LoVo (cell line): ENCODE results near the gene PISD.

Experiments
- DNase-seq: peaks from one replicate; pipeline ENCODE4 v3.0.0-alpha.2; 2016; ENCODE audit warnings: low spot score

PISD gene

DNA sequence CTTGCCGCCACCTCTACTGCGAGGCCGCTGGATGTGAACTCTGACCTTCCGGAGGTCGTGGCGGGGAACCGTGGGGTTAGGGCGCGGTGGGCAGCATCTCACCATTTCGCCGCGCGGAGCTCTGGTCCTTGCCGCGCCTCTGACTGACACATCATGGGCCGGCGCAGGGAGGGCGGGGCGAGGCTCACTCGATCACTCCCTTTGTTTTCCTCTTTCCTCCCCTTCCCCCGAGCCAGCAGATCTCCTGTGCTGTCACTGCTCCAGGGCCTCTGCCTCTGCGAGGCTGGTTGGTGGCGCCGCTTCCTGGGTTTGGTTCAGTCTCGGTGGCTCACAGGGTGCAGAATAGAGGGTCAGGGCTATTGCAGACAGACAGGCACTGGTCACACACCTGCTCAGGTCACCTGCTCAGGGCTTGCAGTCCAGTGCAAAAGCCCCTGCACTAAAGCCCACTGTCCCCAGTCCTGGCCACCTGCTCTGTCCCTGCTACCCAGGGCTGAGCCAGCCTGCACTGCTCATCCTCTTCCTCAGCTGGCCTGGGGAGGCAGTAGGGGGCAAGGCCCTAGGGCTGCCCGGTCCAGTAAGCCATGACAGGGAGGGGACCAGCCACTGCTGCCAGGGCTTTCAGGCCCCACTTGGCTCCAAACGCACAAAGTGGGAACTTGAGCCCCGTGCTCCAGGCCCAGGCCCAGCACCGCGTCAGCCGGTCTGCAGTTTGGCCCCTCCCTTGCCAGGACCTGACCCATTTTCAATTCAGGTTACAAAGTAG is 36.2 kb downstream of the PISD start:
- no peak for DNase-seq

DNA sequence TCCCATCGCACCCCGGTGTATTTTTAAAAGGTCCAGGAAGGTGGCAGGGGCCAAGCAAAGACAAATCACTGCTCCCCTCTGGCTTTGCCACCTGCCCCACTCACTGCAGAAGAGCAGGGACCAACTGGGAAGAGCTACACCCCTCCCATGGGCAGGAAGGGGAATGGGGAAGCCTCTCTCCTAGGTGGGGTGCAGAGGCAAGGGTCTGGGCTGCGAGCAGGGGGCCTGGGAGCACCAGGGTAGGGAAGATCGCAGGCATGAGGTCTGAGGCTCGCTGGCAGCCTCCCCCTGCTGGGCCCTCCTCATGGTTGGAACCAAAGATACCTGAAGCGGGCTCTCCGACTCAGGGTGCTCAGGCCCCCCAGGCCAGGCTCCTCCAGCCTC is 36.8 kb downstream of the PISD start:
- DNase-seq = no peak

DNA sequence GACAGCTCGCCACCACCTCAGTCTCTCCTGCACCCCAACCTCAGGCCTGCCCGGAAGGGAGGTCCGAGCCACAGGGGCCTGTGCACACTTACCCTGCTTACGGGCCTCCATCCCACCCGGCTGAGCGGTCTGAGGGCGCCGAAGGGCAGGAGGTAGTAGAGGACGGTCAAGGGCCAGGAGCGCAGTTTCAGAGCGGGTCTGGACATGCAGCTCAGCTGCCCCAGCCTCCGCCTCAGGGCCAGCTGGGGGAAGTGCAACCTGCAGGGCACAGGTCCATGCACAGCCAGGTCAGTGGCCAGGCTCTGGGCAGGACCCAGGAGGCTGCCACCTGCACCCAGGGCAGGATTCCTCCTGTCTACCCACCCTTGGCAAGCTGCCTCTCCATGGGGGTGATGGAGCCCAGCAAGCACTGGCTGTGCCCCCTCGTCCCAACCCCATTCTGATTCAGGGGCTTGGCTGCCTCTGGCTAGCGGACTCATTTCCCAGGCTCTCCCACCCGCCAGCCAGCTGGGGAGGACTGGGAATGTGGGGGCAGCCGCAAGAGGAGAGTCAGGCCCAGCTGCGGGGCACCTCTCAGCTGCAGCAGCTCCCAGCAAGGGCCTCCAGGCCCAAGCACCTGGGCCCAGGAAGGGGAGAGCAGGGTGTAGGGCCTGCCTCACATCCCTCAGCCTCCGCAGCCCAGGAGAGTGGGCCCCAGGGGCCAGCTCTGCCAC is 38.3 kb downstream of the PISD start:
- DNase-seq = no peak

DNA sequence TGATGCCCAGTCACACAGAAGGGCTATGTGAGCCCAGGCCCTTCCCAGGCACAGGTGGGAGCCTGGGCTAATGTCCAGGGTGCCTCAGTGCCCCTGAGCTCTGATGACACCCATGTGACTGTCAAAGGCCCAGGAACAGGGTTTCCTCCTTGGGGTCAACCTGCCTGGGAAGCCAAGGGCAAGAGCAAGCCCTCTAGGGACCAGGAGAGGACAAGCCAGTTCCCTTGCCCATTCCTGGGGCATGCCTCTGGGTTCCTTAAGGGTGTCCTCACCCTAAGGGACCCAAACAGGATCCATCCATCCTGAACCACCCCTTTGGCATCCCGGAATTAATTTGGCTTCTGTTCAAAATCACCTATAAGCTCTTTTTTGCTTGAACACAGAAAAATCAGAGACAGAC is 39.0 kb downstream of the PISD start:
- DNase-seq = no peak

DNA sequence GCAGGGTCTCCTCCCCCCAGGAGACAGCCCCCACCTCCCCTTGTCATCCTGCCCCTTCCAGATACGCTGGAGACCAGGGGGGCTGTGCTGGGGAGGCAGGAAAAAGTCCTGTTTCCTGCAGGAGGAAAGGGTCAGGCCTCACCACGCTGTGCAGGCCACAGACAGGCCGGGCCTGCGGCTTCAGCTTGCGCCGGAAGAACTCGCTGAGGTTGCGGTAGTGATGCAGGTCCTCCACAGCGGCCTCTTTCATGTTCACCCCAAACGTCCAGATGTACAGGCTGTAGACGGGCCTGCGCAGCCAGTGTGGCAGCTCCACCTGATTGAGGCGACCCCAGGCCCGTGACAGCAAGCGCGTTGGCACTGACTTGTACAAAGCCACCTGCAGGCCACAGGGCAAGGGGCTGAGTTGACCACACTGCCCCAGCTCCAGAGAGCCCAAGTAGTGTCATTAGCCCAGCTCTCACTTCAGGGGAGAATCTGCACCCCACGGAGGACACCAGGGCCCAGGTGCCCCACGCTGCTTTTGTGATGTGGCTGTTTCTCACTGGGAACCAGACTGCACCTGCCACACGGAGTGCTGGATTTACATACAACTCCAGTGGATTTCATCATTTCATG is 40.4 kb downstream of the PISD start:
- no peak for DNase-seq

DNA sequence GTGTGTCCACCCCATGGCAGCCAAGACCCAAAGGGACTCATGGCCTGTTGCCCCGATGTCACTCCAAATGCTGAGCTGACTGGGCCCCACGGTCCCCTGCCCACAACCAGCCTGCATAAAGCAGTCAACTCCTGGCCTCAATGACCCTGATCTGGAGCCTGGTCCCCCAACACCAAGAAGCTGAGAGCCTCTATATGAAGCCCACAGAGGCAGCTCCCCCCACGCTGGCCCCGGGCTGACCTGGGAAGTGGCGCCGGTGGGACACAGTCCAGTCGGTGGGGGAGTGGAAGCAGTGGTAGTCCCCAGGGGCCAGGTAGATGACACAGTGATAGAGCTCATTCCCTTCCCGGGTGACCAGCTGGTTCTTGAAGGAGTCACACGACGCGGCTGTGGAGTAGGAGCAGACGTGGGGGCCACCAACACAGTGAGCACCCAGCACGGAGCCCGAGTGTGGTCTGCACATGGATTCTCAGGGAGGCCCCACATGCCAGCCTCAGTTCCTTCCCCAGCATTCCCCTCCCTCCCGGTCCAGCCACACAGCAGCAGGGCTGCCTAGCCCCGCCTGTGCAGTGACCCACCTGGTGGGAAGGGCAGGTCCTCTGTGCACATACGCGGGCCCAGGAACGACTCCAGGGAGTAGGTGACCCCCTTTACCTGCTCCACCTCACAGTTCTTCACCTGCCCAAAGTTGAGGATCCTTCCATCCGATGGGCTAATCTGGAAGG is 41.1 kb downstream of the PISD start:
- DNase-seq = no peak

DNA sequence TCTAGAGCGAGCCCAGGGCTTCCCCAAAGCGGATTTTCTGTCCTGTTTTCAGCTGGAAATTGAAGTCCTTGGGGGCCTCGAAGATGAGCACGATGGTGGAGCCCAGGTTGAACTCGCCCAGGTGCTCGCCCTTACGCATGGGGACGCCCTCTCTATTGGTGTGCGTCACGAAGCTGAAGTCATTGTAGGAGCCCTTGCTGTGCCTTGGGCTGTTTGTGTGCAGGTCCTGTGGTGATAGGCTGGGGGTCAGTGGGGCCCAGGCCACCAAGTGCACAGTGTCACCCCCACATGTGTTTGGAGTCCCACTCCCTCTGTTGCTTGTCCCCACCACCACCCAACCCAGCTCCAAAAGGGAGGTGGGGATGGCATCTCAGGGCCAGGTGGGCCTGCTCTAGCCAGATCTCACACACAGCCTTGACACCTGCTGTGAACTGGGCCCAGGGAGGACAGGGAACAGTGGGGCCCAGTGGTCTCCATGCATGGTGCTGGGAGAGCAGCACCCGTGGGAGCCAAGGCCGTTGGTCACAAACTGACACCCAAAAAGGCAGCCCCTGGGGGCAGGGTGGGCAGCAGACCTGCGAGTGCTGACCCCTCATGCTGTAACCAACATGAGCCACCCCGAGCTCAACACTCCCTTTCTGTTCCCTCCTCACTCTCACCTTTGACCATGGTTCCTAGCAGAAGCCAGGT is 42.3 kb downstream of the PISD start:
- no peak for DNase-seq

DNA sequence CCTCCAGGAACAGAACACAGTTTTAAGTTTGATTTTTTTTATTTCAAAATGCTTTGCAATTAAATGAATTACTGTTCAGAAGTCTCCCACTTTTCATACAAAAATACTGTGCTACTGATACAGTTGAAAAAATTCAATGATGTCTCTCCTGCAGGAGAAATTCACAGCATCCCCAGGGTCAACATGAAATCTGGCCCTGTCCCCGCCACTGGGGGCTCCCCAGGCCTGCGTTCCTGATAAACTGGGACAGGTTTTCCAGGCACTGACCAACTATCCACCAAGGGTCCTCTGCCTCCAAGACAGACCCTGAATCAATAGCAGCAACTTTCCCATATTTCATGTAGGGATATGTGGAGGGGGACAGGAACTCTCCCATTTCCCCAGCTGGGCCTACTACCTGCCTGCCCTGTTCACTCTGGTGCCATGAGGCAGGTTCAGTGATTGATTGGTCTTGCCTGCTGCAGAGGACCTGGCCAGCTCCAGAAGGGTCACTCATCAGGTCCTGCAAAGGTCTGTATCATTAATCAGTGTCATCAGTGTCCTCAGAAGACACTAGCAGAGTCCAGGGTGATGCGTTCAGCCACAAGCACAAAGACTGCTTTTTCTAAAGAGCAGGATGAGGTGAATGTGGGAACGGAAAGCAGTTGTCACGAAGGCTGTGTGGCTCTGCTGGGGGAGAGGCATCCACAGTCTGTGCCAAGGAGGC is 43.4 kb downstream of the PISD start:
- DNase-seq = no peak

DNA sequence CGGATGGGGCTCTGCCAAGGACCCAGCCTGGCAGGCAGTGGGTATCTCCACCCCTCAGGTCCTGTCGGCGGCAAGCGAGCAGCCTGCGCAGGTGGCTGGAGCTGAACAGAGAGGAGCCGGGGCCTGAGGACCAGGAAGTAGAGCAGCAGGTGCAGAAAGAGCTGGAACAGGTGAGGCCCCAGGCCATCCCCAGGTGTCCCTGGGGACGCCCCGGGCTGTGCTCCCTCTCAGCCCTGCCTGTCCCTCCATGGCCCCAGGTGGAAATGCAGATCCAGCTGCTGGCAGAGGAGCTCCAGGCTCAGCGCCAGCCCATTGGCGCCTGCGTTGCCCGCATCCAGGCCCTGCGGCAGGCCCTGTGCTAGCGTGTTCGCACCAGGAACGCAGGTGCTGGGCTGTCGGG is 44.0 kb downstream of the PISD start:
- DNase-seq = no peak

DNA sequence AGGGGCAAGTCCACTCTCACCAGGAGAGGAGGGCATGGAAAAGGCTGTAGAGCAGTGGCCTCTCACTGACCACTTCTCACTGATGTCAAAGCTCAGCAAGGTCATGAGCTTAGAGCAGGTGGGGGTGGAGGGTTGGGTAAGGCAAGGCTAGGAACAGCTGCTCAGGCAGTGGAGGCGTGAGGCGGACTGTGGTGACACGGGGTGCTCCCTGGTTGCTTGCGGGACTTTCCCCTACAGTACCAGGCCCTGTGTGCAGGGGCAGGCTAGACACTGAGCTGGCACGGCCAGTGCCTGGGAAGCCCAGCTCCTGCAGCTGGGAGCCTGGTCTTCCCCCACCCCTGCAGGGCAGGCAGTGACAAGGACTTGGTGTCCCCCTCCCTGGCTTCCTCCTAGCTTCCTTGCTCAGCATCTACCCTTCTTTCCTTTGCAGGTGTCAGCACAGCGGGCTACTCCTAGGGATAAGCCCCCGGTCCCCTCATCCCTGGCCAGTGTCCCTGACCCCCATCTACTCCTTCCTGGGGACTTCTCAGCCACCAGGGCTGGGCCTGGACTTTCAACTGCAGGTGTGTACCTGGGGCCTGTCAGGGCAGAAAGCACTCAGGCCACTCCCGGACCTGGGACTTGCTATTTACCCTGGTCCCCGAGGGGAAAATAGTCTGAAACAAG is 45.6 kb downstream of the PISD start:
- no peak for DNase-seq

DNA sequence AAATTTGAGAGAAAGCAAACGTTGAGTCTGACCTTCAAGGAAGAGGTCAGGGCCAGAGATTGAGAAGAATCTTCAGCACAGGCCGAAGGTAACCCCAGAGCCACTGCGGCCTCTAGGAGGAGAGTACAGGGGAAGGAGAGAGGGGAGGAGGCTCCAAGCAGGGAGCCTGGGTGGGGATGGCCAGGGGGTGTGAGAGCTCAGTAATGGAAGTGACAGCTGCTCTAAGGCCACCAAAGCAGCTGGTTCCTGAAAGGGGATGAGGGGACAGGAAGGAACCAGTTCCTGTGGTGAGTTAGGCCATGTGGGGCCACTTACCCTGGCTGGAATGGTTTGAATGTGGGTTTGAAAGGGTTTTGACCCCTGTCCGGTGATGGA is 46.1 kb downstream of the PISD start:
- DNase-seq = no peak

DNA sequence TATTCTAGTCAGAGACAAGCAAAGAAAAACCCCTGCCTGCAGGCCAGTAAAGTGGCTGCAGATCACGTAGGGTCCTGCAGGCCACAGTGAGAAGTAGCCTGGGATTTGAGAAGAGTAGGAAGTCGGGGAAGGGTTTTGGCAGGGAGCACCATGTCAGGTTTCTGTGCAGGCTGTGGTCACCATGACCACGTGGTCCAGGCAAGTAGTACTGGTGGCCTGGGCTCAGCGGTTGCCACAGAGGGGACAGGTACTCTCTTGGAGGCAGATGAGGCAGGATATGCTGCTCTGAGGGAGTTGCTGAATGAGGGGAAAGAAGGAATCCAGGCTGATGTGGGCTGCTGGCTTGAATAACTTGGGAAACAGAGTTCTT is 46.5 kb downstream of the PISD start:
- no peak for DNase-seq

DNA sequence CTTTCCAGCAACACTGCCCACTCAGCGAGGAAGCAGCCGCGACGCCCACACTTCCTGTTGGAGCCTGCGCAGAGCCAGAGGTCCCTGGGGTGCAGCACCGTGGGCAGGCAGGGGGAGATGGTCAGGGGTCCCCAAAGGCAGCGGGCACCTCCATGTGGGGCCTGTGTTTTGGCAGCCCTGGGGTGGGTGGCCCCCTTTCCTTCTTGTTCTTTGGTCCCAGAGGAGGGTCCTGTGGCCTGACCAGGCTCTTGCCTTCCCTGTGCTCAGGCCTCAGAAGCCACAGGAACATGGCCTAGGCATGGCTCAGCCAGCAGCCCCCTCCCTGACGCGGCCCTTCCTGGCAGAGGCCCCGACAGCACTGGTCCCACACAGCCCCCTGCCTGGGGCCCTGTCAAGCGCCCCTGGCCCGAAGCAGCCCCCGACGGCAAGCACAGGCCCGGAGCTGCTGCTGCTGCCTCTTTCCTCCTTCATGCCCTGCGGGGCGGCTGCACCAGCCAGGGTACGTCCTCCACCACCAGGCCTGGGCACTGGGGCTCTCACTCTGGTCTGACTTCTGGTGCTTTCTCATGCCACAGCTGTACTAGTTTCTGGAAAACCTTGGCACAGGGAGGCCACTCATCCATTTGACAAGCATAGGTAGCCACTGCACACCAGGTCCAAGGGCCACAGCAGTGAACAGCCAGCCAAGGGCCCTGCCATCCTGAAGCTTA is 47.1 kb downstream of the PISD start:
- DNase-seq = no peak

DNA sequence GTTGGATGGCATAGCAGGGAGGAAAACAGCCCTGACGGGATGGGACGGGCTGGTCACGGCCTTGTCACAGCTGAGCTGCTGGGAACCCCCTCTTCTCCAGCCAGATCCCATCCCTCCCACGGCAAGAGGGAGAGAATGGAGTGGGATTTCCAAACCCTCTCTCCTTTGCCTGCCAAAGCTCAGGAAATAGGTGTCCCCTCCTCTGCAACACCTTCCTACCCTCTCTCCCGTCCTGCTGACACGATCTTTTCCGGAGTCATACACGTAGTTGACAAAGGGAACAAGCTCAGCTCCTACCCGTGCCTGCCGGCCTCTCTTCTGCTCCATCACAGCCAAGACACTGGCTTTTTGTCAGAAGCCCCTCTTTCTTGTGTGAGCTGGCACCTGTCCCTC is 48.1 kb downstream of the PISD start:
- no peak for DNase-seq

DNA sequence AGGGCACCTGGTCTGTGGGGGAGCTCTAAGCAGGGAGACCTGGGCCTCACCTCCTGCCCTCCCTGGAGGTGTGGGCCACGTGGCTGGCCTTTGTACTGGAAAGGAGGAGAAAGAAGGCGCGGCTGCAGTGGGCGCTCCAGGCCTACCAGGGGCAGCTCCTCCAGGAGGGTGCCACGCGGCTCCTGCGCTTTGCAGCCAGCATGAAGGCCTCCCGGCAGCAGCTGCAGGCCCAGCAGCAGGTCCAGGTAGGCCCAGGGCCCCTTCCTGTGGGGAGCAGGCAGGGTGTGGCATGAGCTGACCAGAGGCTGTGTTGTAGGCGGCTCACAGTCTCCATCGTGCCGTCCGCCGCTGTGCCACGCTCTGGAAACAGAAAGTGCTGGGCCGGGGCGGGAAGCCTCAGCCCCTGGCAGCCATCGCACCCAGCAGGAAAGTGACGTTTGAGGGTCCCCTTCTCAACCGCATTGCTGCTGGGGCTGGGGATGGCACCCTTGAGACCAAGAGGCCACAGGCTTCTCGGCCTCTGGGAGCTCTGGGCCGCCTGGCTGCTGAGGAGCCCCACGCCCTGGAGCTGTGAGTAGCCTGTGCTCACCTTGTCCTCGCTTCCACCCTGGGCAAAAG is 48.6 kb downstream of the PISD start:
- no peak for DNase-seq

DNA sequence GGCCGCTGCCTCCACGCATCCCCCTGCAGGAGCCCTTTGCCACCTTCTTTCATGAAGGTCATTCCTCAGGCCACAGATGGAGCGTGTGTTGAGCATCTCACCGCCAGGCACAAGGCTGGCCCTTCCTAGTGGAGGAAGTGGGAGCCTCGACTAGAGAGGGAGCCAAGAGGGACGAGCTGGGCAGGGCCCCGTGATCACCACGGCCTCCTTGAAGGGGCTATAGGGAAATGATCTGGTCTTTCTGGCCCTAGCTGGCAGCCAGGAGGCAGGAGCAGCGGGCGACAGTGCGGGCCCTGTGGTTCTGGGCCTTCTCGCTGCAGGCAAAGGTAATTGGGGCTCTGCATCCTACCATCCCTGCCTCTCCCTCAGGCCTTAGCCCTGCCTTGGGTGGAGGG is 49.1 kb downstream of the PISD start:
- no peak for DNase-seq

DNA sequence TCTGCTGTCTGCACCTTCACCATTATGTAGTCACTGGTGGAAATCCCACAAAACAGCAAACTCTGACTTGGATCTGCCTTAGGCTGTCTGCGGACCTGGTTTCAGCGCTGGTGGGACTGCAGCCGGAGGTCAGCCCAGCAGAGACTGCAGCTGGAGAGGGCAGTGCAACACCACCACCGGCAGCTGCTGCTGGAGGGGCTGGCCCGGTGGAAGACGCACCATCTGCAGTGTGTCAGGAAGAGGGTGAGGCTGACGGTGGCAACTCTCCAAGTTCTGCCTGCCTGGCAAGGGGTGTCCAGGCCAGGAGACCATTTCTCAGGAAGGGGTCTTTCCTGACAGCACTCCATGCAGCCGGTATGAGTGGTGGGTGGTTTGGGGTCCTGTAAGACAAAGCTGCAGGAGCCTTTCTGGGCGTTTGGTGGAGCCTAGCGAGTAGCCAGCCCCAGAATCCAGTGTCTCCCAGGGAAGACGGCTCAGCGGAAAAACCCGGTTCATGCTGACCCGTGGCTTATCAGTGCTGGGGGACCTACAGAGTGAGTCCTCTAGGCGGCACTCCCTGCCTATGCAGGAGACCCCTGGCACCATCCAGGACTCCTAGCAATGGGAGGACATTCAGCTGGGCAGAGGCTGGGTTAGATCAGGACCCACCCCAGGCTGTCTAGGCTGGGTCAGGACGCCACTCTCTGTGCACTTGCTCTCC is 50.8 kb downstream of the PISD start:
- DNase-seq = no peak

DNA sequence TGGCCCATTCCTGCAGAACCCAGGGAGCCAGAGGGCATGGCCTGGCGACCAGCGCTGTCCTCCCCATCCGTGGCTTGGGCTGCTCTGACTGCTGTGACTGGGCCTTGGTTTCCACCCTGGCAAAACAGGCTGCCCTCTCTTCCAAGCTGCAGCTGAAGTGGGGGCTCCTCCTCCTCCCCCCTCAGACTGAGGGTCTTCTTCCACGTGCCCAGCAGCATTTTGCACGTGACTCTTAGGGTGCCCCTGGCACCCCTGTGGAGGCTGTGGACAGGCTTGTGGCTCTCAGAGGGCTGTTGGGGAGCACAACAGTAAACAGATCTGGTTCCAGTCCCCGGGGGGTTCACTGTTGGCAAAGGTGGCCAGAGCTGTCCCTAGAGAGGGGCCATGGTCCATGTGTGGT is 51.4 kb downstream of the PISD start:
- DNase-seq = no peak

DNA sequence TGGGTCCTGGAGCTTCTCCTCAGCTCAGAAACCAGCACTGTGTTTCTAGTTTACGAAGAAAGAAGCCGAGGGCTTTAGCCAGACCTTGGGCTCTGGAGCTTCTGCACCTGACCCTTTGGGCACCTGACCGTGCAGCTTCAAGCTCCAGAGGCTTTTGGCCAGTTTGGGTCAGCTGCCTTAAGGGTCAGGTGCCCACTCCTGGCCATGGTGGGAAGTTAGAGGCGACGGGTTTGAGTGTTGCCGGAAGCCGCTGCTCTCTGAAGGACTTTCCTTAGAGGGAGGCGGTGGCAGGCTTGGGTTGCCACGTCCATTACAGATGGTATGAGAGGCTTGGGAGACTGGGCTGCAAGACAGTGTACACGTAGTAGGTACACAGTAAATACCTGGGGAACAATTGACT is 52.3 kb downstream of the PISD start:
- DNase-seq = no peak
